Activated CD4-positive, alpha-beta memory T cell treated with anti-CD3 and anti-CD28 coated beads for 36 hours (primary cell): ENCODE measurements around the gene GPR31. TPM values are rescaled to one million over a fixed set of nuclear protein-coding genes. Genes with fewer than 3 reads are reported as not detected.
"Not testable (repeated sequence)": the region's sequence is repeated elsewhere in the genome, so short reads cannot be mapped to it uniquely, and the experiment has no call there.

Source experiments
- CTCF ChIA-PET: fragments of 350-600 bp; sonication (Branson Sonifier 250); formaldehyde crosslinking; loops from one replicate; lab custom pipeline; 2021; ENCODE audit warnings: antibody characterized with exemption, inconsistent platforms; lab: Charles Lee
- POLR2A ChIA-PET: fragments of 350-600 bp; sonication (Branson Sonifier 250); formaldehyde crosslinking; loops from one replicate; lab custom pipeline; 2021; ENCODE audit warnings: antibody characterized with exemption; lab: Charles Lee
- DNase-seq: peaks from one replicate; pipeline ENCODE4 v3.0.0-alpha.2; 2020
- H3K27ac Mint-ChIP-seq: one replicate; pipeline ENCODE4 v1.8.0; 2021; ENCODE audit warnings: mixed read lengths
- H3K27me3 Mint-ChIP-seq: one replicate; pipeline ENCODE4 v1.8.0; 2021; ENCODE audit warnings: mixed read lengths
- H3K36me3 Mint-ChIP-seq: one replicate; pipeline ENCODE4 v1.8.0; 2021; ENCODE audit warnings: mixed read lengths
- H3K4me1 Mint-ChIP-seq: one replicate; pipeline ENCODE4 v1.8.0; 2021; ENCODE audit warnings: low read depth, mixed read lengths
- H3K4me3 Mint-ChIP-seq: one replicate; pipeline ENCODE4 v1.8.0; 2021; ENCODE audit warnings: mild to moderate bottlenecking, mixed read lengths
- H3K9me3 Mint-ChIP-seq: one replicate; pipeline ENCODE4 v1.8.0; 2021; ENCODE audit warnings: mixed read lengths
- intact Hi-C: fragments of 100-400 bp; cut with micrococcal nuclease; formaldehyde crosslinking; loops from one replicate; pipeline ENCODE4 v1.15.1; 2023
- total RNA-seq, 2 experiments: library from RNA; stranded (reverse); gene quantifications; one replicate each; pipeline ENCODE4 v1.2.3, GENCODE V29; 2021

Gene GPR31
- total RNA-seq, 2 experiments from 2014 or later = not detected

- POLR2A ChIA-PET, H3K27me3 Mint-ChIP-seq, H3K4me3 Mint-ChIP-seq, H3K27ac Mint-ChIP-seq, H3K9me3 Mint-ChIP-seq, intact Hi-C loops, H3K36me3 Mint-ChIP-seq, CTCF ChIA-PET, H3K4me1 Mint-ChIP-seq, DNase-seq: not testable (repeated sequence)
Observed at GRCh38 chr6:167182913-167183314, 25.1 kb upstream of the GPR31 start.

- H3K4me1 Mint-ChIP-seq, DNase-seq, H3K27me3 Mint-ChIP-seq, CTCF ChIA-PET, H3K9me3 Mint-ChIP-seq, H3K4me3 Mint-ChIP-seq, intact Hi-C loops, H3K36me3 Mint-ChIP-seq, POLR2A ChIA-PET, H3K27ac Mint-ChIP-seq: not testable (repeated sequence)
Observed at GRCh38 chr6:167181351-167181750, 23.6 kb upstream of the GPR31 start.

- H3K9me3 Mint-ChIP-seq, H3K36me3 Mint-ChIP-seq, H3K4me1 Mint-ChIP-seq, H3K27me3 Mint-ChIP-seq, H3K27ac Mint-ChIP-seq, DNase-seq, intact Hi-C loops, H3K4me3 Mint-ChIP-seq, POLR2A ChIA-PET, CTCF ChIA-PET: not testable (repeated sequence)
Observed at GRCh38 chr6:167180086-167180485, 22.3 kb upstream of the GPR31 start.

- H3K4me3 Mint-ChIP-seq, CTCF ChIA-PET, H3K27me3 Mint-ChIP-seq, H3K27ac Mint-ChIP-seq, H3K4me1 Mint-ChIP-seq, H3K9me3 Mint-ChIP-seq, POLR2A ChIA-PET, intact Hi-C loops, DNase-seq, H3K36me3 Mint-ChIP-seq: not testable (repeated sequence)
Observed at GRCh38 chr6:167178896-167179655, 21.3 kb upstream of the GPR31 start.

GRCh38 chr6:167177271-167177670, 19.5 kb upstream of the GPR31 start:
- H3K9me3 Mint-ChIP-seq, H3K36me3 Mint-ChIP-seq, H3K27me3 Mint-ChIP-seq, intact Hi-C loops, H3K4me3 Mint-ChIP-seq, H3K27ac Mint-ChIP-seq, DNase-seq, H3K4me1 Mint-ChIP-seq, POLR2A ChIA-PET, CTCF ChIA-PET: not testable (repeated sequence)

GRCh38 chr6:167172011-167172410, 14.2 kb upstream of the GPR31 start:
- DNase-seq, H3K27me3 Mint-ChIP-seq, intact Hi-C loops, CTCF ChIA-PET, H3K9me3 Mint-ChIP-seq, H3K36me3 Mint-ChIP-seq, H3K4me1 Mint-ChIP-seq, POLR2A ChIA-PET, H3K4me3 Mint-ChIP-seq, H3K27ac Mint-ChIP-seq: not testable (repeated sequence)

- POLR2A ChIA-PET, H3K9me3 Mint-ChIP-seq, H3K27me3 Mint-ChIP-seq, H3K4me1 Mint-ChIP-seq, DNase-seq, CTCF ChIA-PET, H3K36me3 Mint-ChIP-seq, H3K4me3 Mint-ChIP-seq, H3K27ac Mint-ChIP-seq, intact Hi-C loops: not testable (repeated sequence)
Observed at GRCh38 chr6:167171300-167171699, 13.5 kb upstream of the GPR31 start.

- H3K4me1 Mint-ChIP-seq, POLR2A ChIA-PET, H3K36me3 Mint-ChIP-seq, DNase-seq, H3K4me3 Mint-ChIP-seq, H3K9me3 Mint-ChIP-seq, intact Hi-C loops, CTCF ChIA-PET, H3K27me3 Mint-ChIP-seq, H3K27ac Mint-ChIP-seq: not testable (repeated sequence)
Observed at GRCh38 chr6:167169867-167170266, 12.1 kb upstream of the GPR31 start.

GRCh38 chr6:167168296-167168695, 10.5 kb upstream of the GPR31 start:
- CTCF ChIA-PET, H3K4me3 Mint-ChIP-seq, H3K36me3 Mint-ChIP-seq, H3K4me1 Mint-ChIP-seq, DNase-seq, H3K27me3 Mint-ChIP-seq, intact Hi-C loops, H3K9me3 Mint-ChIP-seq, H3K27ac Mint-ChIP-seq, POLR2A ChIA-PET: not testable (repeated sequence)

- H3K4me3 Mint-ChIP-seq, DNase-seq, H3K27ac Mint-ChIP-seq, H3K4me1 Mint-ChIP-seq, POLR2A ChIA-PET, H3K27me3 Mint-ChIP-seq, H3K9me3 Mint-ChIP-seq, intact Hi-C loops, H3K36me3 Mint-ChIP-seq, CTCF ChIA-PET: not testable (repeated sequence)
Observed at GRCh38 chr6:167167699-167168098, 9.9 kb upstream of the GPR31 start.

- intact Hi-C loops = no loop called here
- Mint-ChIP-seq H3K4me1 (no peaks in the 10 kb centered on the region), H3K27ac (no peak overlapping the region), H3K36me3 (no peaks in the 10 kb centered on the region), H3K27me3 (no peaks in the 10 kb centered on the region), H3K4me3 (no peak overlapping the region), H3K9me3 (no peaks in the 10 kb centered on the region)
- POLR2A ChIA-PET = no interaction called here
- CTCF ChIA-PET = interaction anchor here (0.6 kb wide), 1 partner anchor 52 kb away, joined by 3 read pairs; no protein-coding TSS in a partner anchor
- DNase-seq = no peak
Observed at GRCh38 chr6:167165858-167166471, 8.2 kb upstream of the GPR31 start.

- no peak overlapping the region for H3K4me3 Mint-ChIP-seq
- H3K27me3 Mint-ChIP-seq = no peaks in the 10 kb centered on the region
- H3K27ac Mint-ChIP-seq = no peak overlapping the region
- H3K9me3 Mint-ChIP-seq = no peaks in the 10 kb centered on the region
- ChIA-PET CTCF (interaction anchor here (0.5 kb wide), 1 partner anchor 187 kb away, joined by 3 read pairs; no protein-coding TSS in a partner anchor), POLR2A (no interaction called here)
- intact Hi-C loops = no loop called here
- no peaks in the 10 kb centered on the region for H3K4me1 Mint-ChIP-seq
- DNase-seq = no peak
- H3K36me3 Mint-ChIP-seq = no peaks in the 10 kb centered on the region
Observed at GRCh38 chr6:167164261-167164660, 6.5 kb upstream of the GPR31 start.
